GM23338 (cell line): ENCODE results near the gene FUT3. TPM values are rescaled to one million over a fixed set of nuclear protein-coding genes. Genes with fewer than 3 reads are reported as not detected.

ENCODE experiments used
- ATAC-seq: fragments of 200-7000 bp; cut with Tn5 transposase; 3 replicates; pipeline ENCODE4 v1.9.1; 2020
- DNase-seq: peaks from one replicate; pipeline ENCODE4 v3.0.0-alpha.2; 2015; ENCODE audit warnings: low spot score
- H2AFZ ChIP-seq: fragments of 200-600 bp; sonication (generic); 2 replicates; pipeline ENCODE4 v1.8.0; 2016; ENCODE audit warnings: antibody characterized with exemption, mild to moderate bottlenecking, moderate library complexity
- H3F3A ChIP-seq: fragments of 200-600 bp; sonication (generic); replicated peaks from 2 replicates; pipeline ENCODE4 v1.8.0; 2017; ENCODE audit warnings: antibody characterized with exemption, mixed run types, low read depth
- H3K27ac ChIP-seq: fragments of 200-600 bp; sonication (generic); 2 replicates; pipeline ENCODE4 v1.6.1; 2016; ENCODE audit warnings: low read depth
- H3K27me3 ChIP-seq: fragments of 200-600 bp; sonication (generic); 2 replicates; pipeline ENCODE4 v1.8.0; 2016; ENCODE audit warnings: mild to moderate bottlenecking, mixed run types, moderate library complexity; ENCODE audit not compliant: insufficient read depth
- H3K36me3 ChIP-seq: fragments of 200-600 bp; sonication (generic); 2 replicates; pipeline ENCODE4 v1.8.0; 2016; ENCODE audit warnings: mild to moderate bottlenecking; ENCODE audit not compliant: insufficient read depth
- H3K4me1 ChIP-seq: fragments of 200-600 bp; sonication (generic); 2 replicates; pipeline ENCODE4 v1.8.0; 2016; ENCODE audit warnings: mild to moderate bottlenecking, moderate library complexity; ENCODE audit not compliant: insufficient read depth
- H3K4me2 ChIP-seq: fragments of 200-600 bp; sonication (generic); 2 replicates; pipeline ENCODE4 v1.7.1; 2017; ENCODE audit warnings: mixed run types
- H3K4me3 ChIP-seq: fragments of 200-600 bp; sonication (generic); 2 replicates; pipeline ENCODE4 v1.6.1; 2016; ENCODE audit warnings: mixed run types
- H3K79me2 ChIP-seq: fragments of 200-600 bp; sonication (generic); replicated peaks from 2 replicates; pipeline ENCODE4 v1.8.0; 2017; ENCODE audit warnings: mild to moderate bottlenecking; ENCODE audit not compliant: insufficient read depth
- H3K9me2 ChIP-seq: fragments of 200-600 bp; sonication (generic); 2 replicates; pipeline ENCODE4 v1.8.0; 2017; ENCODE audit not compliant: insufficient read depth
- H4K20me1 ChIP-seq: fragments of 200-600 bp; sonication (generic); replicated peaks from 2 replicates; pipeline ENCODE4 v1.8.0; 2017; ENCODE audit warnings: mild to moderate bottlenecking; ENCODE audit not compliant: insufficient read depth
- H3K27ac Mint-ChIP-seq: 2 replicates; pipeline ENCODE4 v1.8.0; 2020; ENCODE audit warnings: inconsistent platforms, mild to moderate bottlenecking, moderate library complexity, mixed read lengths
- H3K27me3 Mint-ChIP-seq: 3 replicates; pipeline ENCODE4 v1.8.0; 2022; ENCODE audit warnings: low read depth, mild to moderate bottlenecking, moderate library complexity, mixed read lengths, inconsistent platforms; ENCODE audit not compliant: insufficient read depth, poor library complexity
- H3K36me3 Mint-ChIP-seq: 3 replicates; pipeline ENCODE4 v1.8.0; 2021; ENCODE audit warnings: low read depth, mild to moderate bottlenecking, inconsistent platforms, moderate library complexity, mixed read lengths
- H3K4me1 Mint-ChIP-seq: 3 replicates; pipeline ENCODE4 v1.8.0; 2020; ENCODE audit warnings: mild to moderate bottlenecking, inconsistent platforms, mixed read lengths
- H3K4me3 Mint-ChIP-seq: 3 replicates; pipeline ENCODE4 v1.8.0; 2021; ENCODE audit warnings: moderate library complexity, mild to moderate bottlenecking, inconsistent platforms, mixed read lengths
- H3K9me3 Mint-ChIP-seq: 3 replicates; pipeline ENCODE4 v1.8.0; 2020; ENCODE audit warnings: moderate library complexity, mild to moderate bottlenecking, inconsistent platforms, mixed read lengths
- CREB1 ChIP-seq: fragments of 250-450 bp; sonication (Bioruptor Pico); IDR thresholded peaks from 2 replicates; pipeline ENCODE4 v1.5.0; 2020; ENCODE audit warnings: low read depth, mild to moderate bottlenecking, moderate library complexity
- ETS1 ChIP-seq: IDR thresholded peaks from 2 replicates; pipeline ENCODE4 v1.6.1; 2016; ENCODE audit warnings: antibody characterized with exemption
- EZH2 ChIP-seq: fragments of 200-600 bp; sonication (generic); IDR thresholded peaks from one replicate; pipeline ENCODE4 v1.8.0; 2017; ENCODE audit warnings: antibody characterized with exemption, mild to moderate bottlenecking, low read depth; ENCODE audit not compliant: unreplicated experiment
- EZH2phosphoT487 ChIP-seq: fragments of 200-600 bp; sonication (generic); IDR thresholded peaks from one replicate; pipeline ENCODE4 v1.8.1; 2018; ENCODE audit warnings: antibody characterized with exemption; ENCODE audit not compliant: unreplicated experiment
- JUNB ChIP-seq: IDR thresholded peaks from one replicate; pipeline ENCODE4 v1.6.1; 2016; ENCODE audit warnings: antibody characterized with exemption; ENCODE audit not compliant: unreplicated experiment
- NANOG ChIP-seq: IDR thresholded peaks from 2 replicates; pipeline ENCODE4 v1.6.1; 2016; ENCODE audit warnings: antibody characterized with exemption, borderline replicate concordance
- STAT1 ChIP-seq: IDR thresholded peaks from one replicate; pipeline ENCODE4 v1.6.1; 2016; ENCODE audit warnings: antibody characterized with exemption; ENCODE audit not compliant: unreplicated experiment
- ZNF114 ChIP-seq: fragments of 250-450 bp; sonication (Bioruptor Pico); IDR thresholded peaks from 2 replicates; pipeline ENCODE4 v1.5.0; 2020; ENCODE audit warnings: mild to moderate bottlenecking, moderate library complexity
- ZNF331 ChIP-seq: fragments of 250-450 bp; sonication (Bioruptor Pico); IDR thresholded peaks from 2 replicates; pipeline ENCODE4 v1.5.0; 2020; ENCODE audit warnings: low read depth, mild to moderate bottlenecking, moderate library complexity
- polyA plus RNA-seq: library from polyadenylated mRNA; unstranded; fragments of >200 nt; fragmentation: Nextera tagmentation; extraction: Ambion mirVana; gene quantifications from 2 replicates; pipeline ENCODE4 v1.2.1, GENCODE V29; 2016
- total RNA-seq: library from RNA; depleted of rRNA; stranded (reverse); fragments of >200 nt; shearing (Covaris generic); gene quantifications from 2 replicates; pipeline ENCODE4 v1.2.3, GENCODE V29; 2014
- TF ChIP-seq, protein P1 (sequence below): IDR thresholded peaks from one replicate; pipeline ENCODE4 v1.6.1; 2018; ENCODE audit warnings: antibody characterized with exemption; ENCODE audit not compliant: unreplicated experiment

The FUT3 gene
- total and polyA plus RNA-seq, 2 experiments from 2014 or later: 0.45 TPM; not detected in 1

DNA sequence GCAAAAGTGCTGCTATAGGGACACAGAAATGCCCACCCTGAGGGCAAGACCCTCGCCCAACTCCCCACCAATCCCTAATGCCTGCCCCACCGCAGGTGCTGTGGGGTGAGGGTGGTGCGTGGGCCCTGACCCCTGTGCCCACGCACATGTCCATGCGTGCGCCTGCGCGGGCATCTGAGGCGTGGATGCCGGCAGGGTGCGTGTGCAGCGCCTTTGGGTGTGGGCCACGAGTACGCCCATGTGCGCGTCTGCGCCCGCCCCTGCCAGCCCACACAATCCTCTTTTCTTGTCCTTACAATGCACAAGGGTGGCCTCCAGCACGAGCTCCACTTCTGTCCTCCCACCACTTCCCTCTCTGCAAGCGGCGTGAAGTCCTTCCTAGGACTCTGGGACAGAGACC lies 26.1 kb downstream of the FUT3 start:
- no peak overlapping the region for H3K27ac ChIP-seq
- no peak overlapping the region for H3K4me2 ChIP-seq
- no peak overlapping the region for H2AFZ ChIP-seq
- no peaks in the 10 kb centered on the region for H3K27me3 ChIP-seq
- H3F3A ChIP-seq: no peaks in the 10 kb centered on the region
- TF ChIP-seq NANOG (no peak), EZH2 (no peak), ETS1 (no peak), ZNF331 (CRISPR knock-in tag) (no peak), ZNF114 (CRISPR knock-in tag) (no peak), EZH2phosphoT487 (no peak), STAT1 (no peak)
- TF ChIP-seq, protein P1, sequence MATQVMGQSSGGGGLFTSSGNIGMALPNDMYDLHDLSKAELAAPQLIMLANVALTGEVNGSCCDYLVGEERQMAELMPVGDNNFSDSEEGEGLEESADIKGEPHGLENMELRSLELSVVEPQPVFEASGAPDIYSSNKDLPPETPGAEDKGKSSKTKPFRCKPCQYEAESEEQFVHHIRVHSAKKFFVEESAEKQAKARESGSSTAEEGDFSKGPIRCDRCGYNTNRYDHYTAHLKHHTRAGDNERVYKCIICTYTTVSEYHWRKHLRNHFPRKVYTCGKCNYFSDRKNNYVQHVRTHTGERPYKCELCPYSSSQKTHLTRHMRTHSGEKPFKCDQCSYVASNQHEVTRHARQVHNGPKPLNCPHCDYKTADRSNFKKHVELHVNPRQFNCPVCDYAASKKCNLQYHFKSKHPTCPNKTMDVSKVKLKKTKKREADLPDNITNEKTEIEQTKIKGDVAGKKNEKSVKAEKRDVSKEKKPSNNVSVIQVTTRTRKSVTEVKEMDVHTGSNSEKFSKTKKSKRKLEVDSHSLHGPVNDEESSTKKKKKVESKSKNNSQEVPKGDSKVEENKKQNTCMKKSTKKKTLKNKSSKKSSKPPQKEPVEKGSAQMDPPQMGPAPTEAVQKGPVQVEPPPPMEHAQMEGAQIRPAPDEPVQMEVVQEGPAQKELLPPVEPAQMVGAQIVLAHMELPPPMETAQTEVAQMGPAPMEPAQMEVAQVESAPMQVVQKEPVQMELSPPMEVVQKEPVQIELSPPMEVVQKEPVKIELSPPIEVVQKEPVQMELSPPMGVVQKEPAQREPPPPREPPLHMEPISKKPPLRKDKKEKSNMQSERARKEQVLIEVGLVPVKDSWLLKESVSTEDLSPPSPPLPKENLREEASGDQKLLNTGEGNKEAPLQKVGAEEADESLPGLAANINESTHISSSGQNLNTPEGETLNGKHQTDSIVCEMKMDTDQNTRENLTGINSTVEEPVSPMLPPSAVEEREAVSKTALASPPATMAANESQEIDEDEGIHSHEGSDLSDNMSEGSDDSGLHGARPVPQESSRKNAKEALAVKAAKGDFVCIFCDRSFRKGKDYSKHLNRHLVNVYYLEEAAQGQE: no peak
- H3K9me2 ChIP-seq: no peaks in the 10 kb centered on the region
- no peak overlapping the region for H3K4me3 ChIP-seq
- Mint-ChIP-seq H3K27me3 (peaks cover 25% of the 10 kb centered on the region), H3K36me3 (no peaks in the 10 kb centered on the region), H3K27ac (no peak overlapping the region), H3K4me1 (peaks cover 7% of the 10 kb centered on the region), H3K9me3 (peaks cover 2% of the 10 kb centered on the region; the same call in 1 of the 3 replicates), H3K4me3 (no peak overlapping the region)
- no peak for DNase-seq
- H3K36me3 ChIP-seq: no peaks in the 10 kb centered on the region
- no peaks in the 10 kb centered on the region for H3K79me2 ChIP-seq
- no peak for ATAC-seq
- no peaks in the 10 kb centered on the region for H4K20me1 ChIP-seq
- H3K4me1 ChIP-seq: peaks cover 4% of the 10 kb centered on the region; the same call in 1 of the 2 replicates

- Histone ChIP-seq H3K79me2 (no peaks in the 10 kb centered on the region), H3F3A (no peaks in the 10 kb centered on the region), H3K9me2 (no peaks in the 10 kb centered on the region), H3K4me3 (no peak overlapping the region), H3K27ac (no peak overlapping the region), H3K4me2 (no peak overlapping the region), H3K27me3 (no peaks in the 10 kb centered on the region), H3K36me3 (no peaks in the 10 kb centered on the region), H2AFZ (no peak overlapping the region), H4K20me1 (no peaks in the 10 kb centered on the region), H3K4me1 (peaks cover 4% of the 10 kb centered on the region; the same call in 1 of the 2 replicates)
- Mint-ChIP-seq H3K9me3 (peaks cover 2% of the 10 kb centered on the region; the same call in 1 of the 3 replicates), H3K27ac (no peak overlapping the region), H3K36me3 (no peaks in the 10 kb centered on the region), H3K27me3 (peaks cover 21% of the 10 kb centered on the region), H3K4me1 (peaks cover 7% of the 10 kb centered on the region), H3K4me3 (no peak overlapping the region)
- ATAC-seq: no peak
- no peak for TF ChIP-seq JUNB
- no peak for TF ChIP-seq CREB1 (CRISPR knock-in tag)
- no peak for TF ChIP-seq ETS1
- DNase-seq: no peak
These were observed 26.5 kb downstream of the FUT3 start for GRCh38 chr19:5824751-5825150.
